Measurements from ENCODE around the gene GBP2.

The GBP2 gene

GRCh38 chr1:89064632-89065031 is 61.3 kb downstream of the GBP2 start:
- no peak for DNase-seq

DNA sequence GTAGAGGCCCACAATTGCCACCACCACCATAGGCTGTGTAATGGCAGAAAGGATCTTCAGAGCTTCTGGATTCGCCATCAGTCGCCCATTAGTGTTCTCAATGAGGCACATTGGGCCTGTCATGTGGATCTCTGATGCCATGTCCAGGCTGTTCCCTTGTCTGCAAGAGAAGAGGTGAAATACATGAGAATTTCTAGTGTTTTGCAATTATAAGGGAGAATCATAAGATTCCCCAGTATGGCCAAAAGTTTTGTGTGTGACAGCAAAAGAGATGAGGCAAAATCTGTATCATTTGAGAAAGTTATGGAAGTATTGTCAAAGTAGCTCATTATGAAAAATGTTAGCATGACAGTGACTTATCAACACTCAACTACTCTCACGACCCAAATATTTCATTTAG is 62.8 kb downstream of the GBP2 start:
- DNase-seq: no peak

DNA sequence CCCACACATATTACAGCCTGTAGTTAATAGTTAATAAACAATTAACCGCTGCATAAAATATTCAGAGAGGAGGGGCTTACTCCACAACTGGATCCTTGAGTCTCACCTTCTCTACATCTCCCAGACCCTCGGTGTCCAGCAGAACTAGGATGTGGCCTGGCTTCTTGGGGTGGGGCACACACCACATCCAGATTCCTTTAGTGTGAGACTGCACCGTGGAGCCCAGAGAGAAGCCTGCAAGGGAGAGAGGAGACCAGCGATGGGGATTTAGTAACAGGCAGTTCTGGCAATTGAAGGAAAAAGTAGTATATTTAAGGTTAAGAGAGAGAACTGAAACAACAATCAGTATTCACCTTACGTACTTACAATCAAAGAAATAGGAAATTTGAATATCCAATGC is 65.8 kb downstream of the GBP2 start:
- no peak for DNase-seq

All from NCI-H2081 (cell line).